AG20443 (cell line): ENCODE measurements around the gene FLNB.

Source experiments
- DNase-seq: peaks from one replicate; pipeline ENCODE4 v3.0.0; 2012; ENCODE audit warnings: low spot score, mixed read lengths

Gene FLNB

DNA sequence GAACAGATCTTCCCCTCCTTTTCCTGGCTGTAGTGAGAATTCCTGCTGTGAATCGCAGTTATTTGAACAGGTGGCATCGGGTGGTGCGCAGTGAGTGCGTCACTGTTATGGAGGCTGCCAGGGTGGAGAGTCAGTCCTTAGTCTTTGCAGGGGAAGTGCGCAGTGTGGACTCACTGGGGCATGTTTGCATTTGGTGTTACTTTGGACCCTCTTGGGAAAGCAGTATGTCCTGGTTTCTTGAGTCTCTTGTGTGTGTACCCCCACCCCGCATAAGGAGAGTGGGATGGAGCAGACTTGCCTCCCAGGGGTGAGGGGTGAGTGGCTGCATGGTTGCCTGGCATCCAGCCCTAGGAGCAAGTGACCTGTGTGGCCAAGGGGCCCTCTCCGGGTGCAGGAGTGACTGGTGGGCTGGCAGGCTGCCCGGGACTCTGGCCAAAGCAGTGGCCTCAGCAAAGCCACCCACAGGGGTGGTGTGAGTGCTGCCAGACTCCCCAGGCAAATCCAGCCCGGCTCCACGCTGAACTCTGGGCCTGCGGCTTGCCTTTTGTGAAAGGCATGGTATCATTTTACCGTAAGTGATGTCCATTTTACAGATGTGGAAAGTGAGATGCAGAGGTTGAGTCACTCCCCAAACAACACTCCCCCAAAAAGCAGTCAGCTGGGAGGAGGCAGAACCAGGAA lies 156.1 kb downstream of the FLNB start:
- DNase-seq: peak; percentile 25

DNA sequence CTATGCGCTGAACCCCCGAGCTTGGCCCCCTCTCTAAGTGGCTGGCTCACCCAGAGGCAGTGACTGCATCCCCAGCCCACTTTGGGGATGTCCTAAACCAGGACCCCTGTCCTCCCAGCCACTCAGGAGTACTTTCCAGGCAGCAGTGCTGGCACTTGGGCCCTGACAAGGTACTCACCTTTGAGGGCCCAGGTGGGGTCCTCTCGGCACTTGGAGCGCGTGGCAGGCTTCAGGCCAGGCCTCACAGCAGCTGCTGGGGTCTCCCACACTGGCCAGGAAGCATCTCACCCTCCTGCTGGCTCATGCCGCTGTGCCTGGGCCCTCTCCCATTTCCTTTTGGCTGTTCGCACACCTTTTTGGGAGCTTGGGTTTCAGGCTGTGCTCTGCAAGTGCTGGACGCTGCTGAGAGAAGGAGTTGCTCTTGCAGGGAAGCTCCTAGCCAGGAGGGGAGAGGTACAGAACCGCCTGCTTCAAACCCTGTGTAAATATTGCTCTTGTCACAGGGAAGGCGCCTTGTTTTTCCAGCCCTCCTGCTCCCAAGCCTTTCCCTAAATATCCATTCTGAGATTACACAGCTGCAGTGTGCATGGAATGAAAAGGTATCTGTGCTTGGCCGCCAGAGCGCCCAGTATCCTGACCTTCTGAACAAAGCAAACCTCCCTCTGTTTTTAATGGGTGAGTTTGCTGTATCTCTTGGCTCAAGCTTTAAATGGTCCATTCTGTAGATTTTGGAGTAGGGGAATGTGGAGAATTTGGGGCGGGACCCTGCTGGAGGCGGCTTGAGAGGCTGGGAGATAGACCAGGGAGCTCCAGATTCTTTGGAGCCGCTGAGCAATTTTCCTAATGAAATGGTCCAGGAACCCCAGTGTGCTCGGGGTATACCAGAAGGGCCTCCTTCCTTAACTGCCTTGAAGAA lies 156.9 kb downstream of the FLNB start:
- DNase-seq: no peak

DNA sequence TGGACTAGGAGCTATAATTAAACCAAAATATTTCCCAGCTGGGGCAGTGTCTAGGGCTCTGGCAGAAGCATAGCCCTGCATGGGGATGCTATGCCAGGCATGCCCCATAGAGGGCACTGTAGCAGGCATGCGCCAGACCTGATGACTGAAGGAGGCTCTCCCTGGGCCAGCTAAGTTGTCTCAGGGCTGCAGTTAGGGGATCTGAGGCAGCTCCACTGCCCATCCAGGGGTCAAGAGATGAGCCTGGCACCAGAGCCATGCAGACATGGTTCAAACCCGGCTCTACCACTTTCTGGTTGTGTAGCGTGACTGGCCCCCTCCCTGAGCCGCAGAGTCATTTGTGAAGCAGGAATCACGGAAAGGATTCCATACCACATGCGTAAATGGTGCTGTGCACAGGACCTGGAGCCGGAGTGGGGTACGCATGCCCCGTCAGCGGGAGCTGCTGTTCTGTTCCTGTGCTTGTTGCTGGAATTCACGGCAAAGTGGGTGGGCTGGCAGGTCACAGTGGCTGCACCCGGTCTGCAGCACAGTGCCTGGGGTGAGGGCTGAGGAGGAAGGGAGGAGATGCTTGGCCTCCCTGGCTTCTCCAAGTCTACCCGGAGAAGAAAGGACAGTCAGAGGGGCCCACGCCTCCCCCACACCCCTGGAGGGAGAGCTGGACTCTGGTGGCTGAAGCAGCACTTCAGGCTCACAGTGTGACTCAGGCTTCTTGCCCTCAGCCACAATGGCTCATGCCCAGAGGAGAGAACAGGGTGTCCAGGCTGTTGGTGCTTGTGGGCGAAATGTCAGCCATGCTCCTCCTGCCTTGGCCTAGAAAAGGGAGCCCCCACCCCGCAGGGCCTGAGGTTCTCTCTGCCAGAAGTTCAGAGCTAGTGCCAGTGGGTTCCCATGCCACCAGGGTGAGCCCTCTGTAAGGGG lies 159.5 kb downstream of the FLNB start:
- DNase-seq: peak; percentile 94

DNA sequence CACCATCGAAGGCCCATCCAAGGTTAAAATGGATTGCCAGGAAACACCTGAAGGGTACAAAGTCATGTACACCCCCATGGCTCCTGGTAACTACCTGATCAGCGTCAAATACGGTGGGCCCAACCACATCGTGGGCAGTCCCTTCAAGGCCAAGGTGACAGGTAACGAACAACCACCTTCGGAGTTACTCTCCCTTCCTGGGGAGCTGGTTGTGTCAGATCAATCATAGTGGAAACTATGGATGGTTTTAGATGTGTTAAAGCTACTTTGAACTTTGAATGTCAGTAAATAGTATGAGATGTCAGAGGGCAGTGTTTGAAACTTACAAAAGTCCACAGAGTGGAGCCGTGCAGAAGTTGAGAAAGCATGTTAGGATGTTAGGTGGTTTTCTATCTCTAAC lies 160.3 kb downstream of the FLNB start:
- DNase-seq: no peak

DNA sequence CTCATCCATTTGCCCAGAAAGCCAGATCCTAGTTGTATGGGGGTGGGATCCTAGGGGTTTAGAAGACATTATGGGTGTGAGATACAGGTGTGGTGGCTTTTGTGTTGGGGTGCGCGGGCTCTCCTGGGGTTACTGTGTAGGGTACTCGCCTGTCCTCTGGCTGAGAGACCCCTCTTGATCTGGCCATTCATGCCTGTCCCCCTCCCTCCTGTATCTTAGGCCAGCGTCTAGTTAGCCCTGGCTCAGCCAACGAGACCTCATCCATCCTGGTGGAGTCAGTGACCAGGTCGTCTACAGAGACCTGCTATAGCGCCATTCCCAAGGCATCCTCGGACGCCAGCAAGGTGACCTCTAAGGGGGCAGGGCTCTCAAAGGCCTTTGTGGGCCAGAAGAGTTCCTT lies 161.1 kb downstream of the FLNB start:
- DNase-seq: no peak

DNA sequence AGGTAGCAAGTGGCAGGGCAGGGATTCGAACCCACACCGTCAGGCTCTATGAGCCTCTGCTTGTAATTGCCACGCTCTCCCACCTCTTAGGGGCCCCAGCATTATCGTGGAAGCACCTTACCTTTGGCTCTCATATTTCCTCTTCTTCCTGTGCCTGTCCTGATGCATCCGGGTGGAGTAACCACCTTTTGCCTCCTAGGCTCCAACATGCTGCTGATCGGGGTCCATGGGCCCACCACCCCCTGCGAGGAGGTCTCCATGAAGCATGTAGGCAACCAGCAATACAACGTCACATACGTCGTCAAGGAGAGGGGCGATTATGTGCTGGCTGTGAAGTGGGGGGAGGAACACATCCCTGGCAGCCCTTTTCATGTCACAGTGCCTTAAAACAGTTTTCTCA lies 162.2 kb downstream of the FLNB start:
- DNase-seq: no peak

DNA sequence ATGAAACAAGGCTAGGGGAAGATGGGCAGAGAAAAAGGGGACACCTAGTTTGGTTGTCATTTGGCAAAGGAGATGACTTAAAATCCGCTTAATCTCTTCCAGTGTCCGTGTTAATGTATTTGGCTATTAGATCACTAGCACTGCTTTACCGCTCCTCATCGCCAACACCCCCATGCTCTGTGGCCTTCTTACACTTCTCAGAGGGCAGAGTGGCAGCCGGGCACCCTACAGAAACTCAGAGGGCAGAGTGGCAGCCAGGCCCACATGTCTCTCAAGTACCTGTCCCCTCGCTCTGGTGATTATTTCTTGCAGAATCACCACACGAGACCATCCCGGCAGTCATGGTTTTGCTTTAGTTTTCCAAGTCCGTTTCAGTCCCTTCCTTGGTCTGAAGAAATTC lies 162.9 kb downstream of the FLNB start:
- DNase-seq: no peak

DNA sequence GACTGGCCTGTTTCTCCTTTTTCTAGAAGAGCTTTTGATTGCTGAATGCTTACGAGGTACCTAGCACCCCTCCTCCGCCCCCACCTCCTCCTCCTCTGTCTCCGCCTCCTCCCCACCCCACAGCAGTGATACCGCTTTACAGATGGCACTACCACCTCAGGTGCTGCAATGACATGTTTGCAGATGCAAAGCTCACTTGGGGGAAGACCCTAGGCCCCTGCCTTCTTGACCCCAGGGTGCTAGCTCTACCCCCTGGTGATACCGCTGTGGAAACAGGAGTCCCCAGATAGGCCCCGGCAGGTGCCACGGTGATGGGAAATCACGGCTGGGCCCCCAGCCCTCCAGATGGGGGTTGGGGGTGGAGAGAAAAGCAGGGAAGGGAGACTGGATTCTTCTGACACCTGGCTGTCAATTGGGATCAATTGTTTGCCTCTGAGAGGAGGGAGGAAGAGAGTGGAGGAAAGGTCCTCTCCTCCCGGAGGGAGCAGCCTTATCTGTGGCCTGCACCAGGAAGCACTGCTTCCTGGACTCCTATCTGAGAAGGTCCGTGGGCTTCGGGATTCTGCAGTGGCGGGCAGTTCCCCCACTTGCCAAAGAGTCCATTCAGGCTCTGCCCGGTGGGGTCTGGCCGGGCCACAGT lies 164.9 kb downstream of the FLNB start:
- no peak for DNase-seq

DNA sequence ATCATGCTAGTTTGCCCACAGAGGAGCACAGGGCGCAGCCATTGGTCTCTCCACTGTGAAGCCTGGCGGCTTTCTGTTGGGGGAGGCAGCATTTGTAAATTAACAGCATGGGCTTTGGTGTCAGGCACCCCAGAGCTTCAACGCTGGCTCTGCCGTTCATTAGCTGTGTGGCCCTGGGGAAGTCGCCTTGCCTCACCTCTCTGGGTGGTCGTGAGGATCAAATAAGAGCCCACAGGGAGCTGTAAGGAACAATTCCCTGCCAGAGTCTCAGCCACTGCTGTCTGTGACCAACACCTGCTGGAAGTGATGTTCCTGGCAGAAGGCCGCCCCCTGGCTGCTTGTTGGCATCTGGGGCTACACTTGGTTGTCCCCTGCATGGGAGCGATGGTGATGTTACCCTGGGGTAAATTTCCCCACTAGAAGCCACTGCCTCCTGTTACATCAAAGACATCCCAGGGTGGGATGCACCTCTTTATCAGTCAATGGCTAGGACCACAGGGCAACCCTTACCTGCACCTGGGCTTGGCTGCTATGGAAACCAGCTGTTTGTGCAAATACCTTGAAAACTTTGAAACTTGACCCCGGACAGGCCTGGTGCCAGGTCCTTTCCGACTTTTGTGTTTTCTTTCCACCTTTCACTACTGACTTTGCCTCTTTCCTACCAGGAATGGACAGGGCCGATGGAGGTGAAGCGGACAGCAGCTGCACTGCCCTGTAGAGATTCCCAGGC lies 165.6 kb downstream of the FLNB start:
- DNase-seq: no peak

DNA sequence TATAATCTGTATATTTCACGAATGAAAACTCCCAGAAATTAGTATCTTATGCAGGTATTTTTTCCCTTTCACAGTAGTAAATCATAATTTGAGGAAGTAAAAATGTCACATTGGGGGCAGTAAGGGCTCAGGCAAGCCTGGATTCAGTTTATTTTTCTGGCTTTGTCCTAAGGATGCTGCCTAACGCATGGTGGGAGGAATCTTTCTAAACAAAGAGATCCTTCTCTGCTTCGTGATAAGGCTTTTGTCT lies 166.9 kb downstream of the FLNB start:
- no peak for DNase-seq

DNA sequence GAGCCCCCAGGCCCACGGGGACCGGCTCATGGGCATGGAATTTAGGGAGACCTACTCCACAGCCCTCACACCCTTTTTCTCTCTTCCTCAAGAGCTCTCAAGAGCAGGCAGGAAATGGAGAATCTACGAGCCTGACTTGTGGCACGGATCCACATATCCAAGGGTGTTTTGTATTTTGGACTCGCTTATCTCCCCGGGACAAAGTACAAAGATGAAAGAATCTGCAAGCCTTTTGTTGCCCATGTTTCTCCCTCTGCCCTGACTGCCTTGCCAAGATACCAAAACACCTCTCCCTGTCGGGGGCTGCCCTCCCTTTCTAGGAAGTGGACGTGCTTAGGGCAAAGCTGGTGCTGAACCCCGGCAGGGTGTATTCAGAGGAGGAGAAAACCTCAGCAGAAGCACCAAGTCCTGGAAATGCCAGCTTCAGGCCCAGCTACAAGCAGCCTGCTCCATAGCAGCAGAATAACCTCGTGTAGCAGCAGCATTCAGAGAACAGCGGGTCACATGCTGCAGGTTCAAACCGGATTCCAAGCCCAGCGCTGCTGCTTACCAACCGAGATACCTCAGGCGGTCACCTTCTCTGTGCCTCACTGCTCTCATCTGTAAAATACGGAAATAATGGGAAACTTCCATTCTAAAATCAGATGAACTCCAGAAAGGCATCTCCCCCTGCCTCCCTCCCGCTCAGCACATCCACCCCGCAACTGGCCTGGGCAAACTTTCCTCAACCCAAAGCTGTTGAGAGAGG lies 167.4 kb downstream of the FLNB start:
- DNase-seq: no peak

DNA sequence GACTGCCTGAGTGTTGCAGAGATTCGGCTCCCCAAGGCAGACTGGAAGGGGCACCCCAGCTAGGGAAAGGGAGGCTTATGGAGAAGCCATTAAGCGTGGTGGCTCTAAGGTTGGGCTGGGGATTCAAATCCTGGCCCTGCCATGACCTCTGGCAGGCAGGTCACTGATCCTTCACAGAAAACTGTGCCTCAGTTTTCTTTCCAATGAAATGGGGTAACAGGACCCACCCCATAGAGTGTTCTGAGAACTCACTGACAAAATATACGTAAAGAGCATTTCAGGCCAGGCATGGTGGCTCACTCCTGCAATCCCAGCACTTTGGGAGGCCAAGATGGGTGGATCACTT lies 167.9 kb downstream of the FLNB start:
- DNase-seq: no peak

DNA sequence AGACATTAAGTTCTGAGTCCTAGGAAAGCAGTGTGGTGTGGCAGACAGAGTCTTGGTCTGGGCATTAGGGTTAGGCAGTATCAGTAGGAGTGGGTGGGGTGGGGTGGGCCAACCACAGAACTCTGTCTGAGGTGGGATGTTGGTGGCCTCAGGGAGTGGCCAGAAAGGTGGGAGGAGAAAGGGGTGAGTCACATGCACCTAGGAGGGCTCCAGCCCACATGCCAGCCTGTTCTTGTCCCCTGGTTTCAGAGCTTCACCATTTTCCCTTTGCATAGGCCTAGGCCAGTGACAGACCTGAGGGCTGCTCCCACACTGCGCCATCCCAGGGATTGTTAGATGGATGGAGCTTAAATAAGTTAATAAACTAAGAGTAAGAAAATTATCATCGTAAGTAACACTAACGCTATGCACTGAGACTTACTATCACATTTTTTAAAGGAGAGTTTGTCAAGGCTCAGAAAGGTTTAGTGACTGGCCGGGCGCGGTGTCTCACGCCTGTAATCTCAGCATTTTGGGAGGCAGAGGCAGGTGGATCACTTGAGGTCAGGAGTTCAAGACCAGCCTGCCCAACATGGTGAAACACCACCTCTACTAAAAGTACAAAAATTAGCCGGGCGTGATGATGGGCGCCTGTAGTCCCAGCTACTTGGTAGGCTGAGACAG lies 168.7 kb downstream of the FLNB start:
- no peak for DNase-seq

DNA sequence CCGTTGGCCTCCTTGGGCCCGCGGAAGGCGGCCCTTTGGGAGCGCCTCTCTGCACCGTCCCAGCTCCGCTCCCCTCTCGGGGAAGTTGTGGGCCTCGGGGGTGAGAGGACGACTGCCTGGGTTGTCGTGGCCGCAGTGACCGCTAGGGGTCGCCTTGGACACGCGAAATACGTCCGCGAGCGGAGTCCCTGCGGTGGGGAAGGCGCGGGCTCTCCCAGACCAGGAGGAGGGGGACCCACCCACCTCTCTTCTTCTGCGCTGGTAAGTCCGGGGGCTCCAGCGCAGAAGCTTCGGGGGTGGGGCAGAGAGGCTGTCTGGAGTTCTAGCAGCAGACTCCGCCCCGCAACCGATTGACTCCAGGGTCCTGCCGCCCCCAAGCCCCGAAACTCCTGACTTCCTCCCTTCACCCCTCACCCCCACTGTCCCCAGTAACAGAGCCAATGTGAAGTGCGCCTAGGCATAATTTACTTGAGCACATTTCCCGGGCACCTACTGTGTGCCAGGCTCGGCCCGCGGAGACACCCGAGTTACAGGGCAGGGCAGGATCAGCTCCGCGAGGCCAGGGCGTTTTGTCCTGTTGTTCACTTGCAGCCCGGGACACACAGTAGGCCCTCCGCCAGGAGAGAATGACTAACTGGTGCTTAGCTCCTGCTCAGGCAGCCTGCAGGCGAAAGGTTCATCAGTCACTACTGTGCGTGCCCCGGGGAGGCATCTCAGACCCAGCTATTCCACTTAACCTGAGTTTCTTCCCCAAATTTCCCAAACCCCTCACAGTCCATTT lies 169.7 kb downstream of the FLNB start:
- DNase-seq: peak; percentile 91

DNA sequence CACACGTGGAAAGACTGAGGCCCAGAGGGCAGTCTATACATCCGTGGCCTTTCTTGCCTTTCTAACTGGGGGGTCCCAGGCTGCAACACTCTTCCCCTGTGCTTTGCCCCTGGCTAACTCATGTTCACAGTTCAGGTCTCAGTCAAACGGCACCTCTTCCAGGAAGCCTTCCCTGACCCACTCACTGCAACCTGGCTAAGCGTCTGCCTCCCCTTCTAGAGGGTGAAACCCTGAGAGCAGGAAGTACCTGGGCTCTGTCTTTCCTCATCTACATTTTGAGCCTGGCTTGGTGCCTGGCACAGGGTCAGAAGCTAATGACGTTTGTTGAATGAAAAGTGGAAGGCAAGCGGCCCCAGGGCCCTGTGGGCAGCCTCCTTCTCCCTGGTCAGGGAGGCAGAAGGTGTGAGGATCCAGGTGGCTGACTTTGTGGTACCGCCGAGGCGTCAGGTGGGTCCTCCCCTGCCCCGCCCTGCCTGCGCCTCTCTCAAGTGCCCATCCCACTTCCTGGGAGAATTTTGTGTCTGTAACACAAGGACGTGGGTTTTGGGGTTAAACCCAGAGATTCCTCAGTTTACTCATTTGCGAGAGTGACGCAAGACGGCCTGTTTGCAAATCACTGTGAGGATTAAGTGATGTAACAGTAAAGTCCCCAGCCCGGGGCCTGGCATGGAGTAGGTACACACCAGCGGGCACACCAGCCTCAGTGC lies 170.5 kb downstream of the FLNB start:
- no peak for DNase-seq

DNA sequence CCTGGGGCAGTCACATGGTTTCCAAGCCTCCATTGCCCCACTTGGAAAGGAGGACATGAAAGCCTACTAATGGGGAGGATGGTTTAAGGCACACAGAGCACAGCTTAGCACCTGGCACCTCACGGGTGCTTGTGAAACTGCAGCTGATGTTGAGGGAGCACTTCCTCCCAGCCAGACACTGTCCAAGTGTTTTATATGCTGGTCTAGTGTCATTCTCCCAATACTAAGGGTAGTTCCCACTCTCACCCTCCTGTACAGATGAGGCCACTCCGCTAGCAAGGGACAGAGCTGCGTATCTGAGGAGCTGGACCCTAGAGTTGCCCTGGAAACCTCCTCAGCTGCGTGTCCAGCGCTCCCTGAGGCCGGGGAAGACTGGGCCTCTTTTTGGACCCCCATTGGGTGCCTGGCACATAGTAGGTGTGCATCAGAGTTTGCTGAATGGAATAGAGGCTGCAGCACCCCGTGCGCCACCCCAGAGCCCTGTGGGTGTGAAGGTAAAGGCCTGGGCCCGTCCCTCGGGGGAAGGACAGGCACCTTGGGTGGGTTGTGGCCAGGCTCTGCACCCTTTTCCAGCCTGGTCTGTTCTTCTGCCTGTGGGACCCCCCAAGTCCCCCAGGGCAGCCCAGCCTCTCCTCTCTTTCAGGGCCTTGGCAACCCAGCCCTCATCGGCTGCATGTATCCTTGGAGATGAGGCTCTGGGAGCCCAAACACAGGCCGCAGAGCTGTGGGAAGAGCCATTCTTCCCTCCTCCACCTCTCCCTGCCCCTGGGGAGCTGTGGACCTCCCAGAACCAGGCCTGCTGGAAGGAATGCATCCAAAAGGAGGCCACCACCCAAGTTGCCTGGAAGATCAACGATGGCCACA lies 171.2 kb downstream of the FLNB start:
- DNase-seq: no peak

DNA sequence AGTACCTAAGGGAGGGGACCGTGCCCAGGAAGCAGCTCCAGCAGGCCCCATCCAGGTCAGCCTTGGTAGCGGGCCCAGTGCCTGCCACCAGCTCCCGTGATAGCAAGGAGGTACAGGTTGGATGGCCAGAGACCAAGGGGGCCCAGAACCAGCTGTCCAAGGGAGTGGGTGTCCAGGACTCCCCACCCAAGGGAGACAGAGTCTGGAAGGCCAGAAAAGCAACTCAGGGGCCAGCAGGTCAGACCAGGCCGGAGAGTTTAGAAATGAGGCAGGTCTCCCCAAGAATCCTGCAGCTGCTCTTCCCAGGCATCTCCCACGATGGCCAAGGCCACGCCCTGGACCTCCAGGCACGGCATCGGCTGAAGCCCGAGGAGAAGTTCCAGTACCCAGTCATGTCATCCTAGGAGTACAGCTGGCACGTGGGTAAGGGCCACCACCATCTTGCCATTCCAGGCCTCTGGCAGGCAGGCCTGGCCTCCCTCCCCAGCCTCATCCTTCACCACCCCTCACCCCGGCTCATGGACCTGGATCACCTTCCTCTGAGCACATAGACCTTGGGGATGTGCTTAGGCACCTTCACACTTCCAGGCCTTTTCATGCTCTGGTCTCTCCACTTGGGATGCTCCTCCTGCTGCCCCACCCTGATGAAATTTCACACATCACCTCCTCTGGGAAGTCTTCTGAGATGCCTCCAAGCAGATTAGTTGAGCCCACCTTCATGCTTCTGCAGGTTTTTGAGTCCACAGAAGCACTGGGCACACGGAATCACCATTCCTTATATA lies 172.1 kb downstream of the FLNB start:
- DNase-seq: no peak
